HG03521 (cell line): ENCODE results near the gene GFY.

Source experiments
- ATAC-seq: cut with Tn5 transposase; IDR thresholded peaks from one replicate; pipeline ENCODE4 v1.9.1; 2021; ENCODE audit warnings: mild to moderate bottlenecking, moderate library complexity; ENCODE audit not compliant: unreplicated experiment

GFY gene

GRCh38 chr19:49425178-49425577, at the start of gene GFY:
Gene GFY, plus strand, starts transcription at chr19:49425388. Its CDS starts 1,043 bp downstream, at chr19:49426431.
- no peak for ATAC-seq

GRCh38 chr19:49378512-49378911, 46.7 kb upstream of the GFY start:
- no peak for ATAC-seq

GRCh38 chr19:49380391-49380790, 44.8 kb upstream of the GFY start:
- ATAC-seq: no peak

- ATAC-seq: no peak
These were observed 42.5 kb upstream of the GFY start for GRCh38 chr19:49382639-49383038.

- ATAC-seq: no peak
These were observed 41.6 kb upstream of the GFY start for GRCh38 chr19:49383599-49383998.

- peak; percentile 68 for ATAC-seq
These were observed 37.2 kb upstream of the GFY start, which contains the start of gene KASH5 for GRCh38 chr19:49387936-49388372. Gene KASH5, plus strand, starts transcription at chr19:49388249. Its CDS starts 2,635 bp downstream, at chr19:49390884.

- no peak for ATAC-seq
These were observed 35.8 kb upstream of the GFY start for GRCh38 chr19:49389406-49389805.

GRCh38 chr19:49390131-49390928, 34.9 kb upstream of the GFY start:
- no peak for ATAC-seq

- no peak for ATAC-seq
These were observed 34.2 kb upstream of the GFY start for GRCh38 chr19:49390929-49391359.

GRCh38 chr19:49391581-49392399, 33.4 kb upstream of the GFY start:
- ATAC-seq: no peak

- no peak for ATAC-seq
These were observed 31.3 kb upstream of the GFY start for GRCh38 chr19:49393881-49394280.

- ATAC-seq: no peak
These were observed 29.4 kb upstream of the GFY start for GRCh38 chr19:49395581-49396407.

- no peak for ATAC-seq
These were observed 28.3 kb upstream of the GFY start for GRCh38 chr19:49396738-49397505.

GRCh38 chr19:49398001-49398615, 27.1 kb upstream of the GFY start:
- ATAC-seq: no peak

- ATAC-seq: no peak
These were observed 26.3 kb upstream of the GFY start for GRCh38 chr19:49398931-49399330.

- ATAC-seq: no peak
These were observed 25.2 kb upstream of the GFY start for GRCh38 chr19:49400029-49400428.

GRCh38 chr19:49403404-49404187, 21.6 kb upstream of the GFY start:
- no peak for ATAC-seq

GRCh38 chr19:49407079-49407478, 18.1 kb upstream of the GFY start:
- no peak for ATAC-seq

GRCh38 chr19:49407482-49408015, 17.6 kb upstream of the GFY start:
- ATAC-seq: no peak
